Central memory CD4-positive, alpha-beta T cell (primary cell): Measurements from ENCODE around the gene TMC7.

Experiments
- DNase-seq: peaks from one replicate; pipeline ENCODE4 v3.0.0; 2022

The TMC7 gene

DNA sequence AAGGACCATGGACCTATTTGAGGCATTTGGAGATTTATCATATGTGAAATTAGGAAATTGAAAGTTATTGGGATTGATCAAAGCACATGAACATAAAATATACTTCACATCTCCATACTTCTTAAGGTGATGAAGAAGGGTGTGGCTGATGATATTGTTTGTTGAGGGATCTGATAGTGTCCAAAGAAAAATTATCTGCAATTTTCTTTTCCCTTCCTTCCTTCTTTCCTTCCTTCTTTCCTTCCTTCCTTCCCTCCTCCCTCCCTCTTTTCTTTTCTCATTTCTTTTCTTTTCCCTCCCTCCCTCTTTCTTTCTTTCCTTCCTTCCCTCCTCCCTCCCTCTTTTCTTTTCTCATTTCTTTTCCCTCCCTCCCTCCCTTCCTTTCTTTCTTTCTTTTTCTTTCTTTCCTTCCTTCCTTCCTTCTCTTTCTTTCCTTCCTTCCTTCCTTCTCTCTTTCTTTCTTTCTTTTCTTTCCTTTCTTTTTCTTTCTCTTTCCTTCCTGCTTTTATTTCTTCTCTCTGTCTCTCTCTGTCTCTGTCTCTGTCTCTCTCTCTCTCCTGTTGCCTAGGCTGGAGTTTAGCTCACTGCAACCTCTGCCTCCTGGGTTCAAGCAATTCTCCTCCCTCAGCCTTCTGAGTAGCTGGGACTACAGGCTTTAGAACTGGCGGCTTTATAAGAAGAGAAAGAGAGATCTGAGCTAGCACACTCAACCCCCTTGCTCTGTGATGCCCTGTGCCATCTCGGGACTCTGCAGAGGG lies 109.1 kb downstream of the TMC7 start:
- DNase-seq = no peak

DNA sequence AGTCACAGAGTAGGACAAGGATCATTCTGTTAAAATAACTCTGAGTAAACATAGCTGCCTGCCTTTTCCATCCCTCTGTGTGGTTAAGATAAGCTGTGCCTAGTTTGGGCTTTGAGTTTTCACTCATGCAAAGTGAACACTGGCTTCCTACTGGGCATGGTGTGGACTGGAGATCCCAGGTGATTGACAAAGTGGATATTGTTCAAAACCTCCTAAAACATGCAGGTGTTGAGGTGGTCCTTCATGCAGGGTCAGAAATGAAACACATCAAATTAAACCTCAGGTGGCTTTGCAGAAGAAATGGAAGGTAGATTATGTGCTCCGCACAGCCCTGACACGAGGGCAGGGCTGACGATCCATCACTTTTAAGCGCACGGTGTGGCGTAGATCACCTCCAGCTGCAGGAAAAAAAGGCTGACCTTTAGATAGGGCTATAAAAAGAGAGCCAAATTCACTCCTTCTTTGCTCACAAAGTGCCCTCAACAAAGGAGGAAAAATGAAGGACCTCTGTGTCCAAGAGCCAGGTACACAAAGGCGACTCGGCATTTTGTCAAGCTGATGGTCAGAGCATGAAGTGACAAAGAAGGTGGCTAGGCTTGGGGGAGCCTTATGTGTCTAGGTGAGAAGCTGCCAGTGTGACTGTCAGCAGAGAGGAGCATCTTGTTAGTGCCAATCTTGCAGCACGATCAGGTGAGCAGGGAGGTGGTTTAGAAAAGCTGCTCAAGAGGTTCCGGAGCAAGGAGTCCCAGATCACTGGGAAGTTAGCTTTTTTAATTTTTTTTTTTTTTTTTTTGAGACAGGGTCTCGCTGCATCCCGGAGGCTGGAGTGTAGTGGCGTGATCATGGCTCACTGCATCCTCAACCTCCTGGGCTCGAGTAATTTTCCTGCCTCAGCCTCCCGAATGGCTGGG lies 110.2 kb downstream of the TMC7 start:
- DNase-seq = no peak

DNA sequence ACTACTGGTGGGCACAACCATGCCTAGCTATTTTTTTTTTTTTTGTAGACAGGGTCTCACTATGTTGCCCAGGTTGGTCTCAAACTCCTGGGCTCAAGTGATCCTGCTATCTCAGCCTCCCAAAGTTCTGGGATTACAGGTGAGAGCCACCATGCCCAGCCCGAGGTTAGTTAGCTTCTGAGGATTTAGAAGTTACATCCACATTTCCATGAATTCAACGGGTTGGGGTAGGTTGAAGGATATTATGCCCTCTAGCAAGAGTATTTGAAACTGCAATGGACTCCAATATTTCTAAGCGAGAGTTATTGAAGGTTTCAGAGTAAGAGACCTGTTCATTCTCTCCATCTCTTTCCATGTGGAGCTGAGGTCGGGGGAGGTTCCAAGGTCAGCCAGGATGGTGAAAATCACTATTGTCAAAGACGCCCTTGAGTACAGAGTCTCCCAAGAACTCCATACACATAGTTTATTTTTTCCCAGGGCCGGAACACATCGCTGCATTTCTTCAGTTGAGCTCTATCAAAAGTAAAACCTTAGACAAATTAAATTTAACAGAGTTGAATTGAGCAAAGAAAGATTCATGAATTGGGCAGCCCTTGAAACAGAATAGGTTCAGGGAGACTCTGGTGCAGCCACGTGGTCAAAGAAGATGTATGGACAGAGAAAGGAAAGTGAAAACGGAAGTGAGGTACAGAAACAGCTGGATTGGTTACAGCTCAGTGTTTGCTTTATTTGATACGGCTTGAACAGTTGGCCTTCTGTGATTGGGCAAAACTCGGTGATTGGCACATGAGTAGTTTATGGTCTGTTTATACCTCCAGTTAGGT lies 111.0 kb downstream of the TMC7 start:
- DNase-seq = no peak

DNA sequence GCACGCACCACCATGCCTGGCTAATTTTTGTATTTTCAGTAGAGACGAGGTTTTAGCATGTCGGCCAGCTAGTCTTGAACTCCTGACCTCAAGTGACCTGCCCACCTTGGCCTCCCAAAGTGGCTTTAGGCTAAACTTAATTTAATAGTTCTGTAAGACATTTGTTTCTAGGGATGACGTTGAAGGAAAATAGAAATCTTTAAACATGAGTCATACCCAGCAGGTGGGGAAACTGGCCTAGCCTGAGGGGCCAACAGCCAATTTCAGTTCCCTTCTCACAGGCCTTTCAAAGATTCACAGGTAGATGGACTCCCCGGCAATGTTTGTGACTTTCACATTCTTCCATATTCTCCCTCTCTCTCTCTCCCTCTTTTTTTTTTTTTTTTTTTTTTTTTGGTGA lies 111.9 kb downstream of the TMC7 start:
- no peak for DNase-seq

DNA sequence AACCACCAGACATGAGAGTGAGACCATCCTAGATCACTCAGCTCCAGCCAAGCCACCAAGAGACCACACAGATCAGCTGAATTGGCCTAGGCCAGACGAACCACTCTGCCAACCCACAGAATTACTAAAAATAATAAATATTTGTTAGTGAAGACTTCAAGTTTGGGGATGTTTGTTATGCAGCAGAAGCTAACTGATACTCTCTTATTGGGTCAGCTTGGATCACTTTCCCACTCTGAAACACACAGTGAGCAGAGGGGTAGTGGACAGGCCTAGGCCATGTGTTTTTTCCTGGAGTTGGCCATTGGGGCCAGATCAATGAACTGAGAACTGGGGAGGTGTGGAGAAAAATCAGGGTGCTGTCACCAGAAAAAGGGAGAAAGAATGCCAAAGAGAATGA lies 114.4 kb downstream of the TMC7 start:
- no peak for DNase-seq

DNA sequence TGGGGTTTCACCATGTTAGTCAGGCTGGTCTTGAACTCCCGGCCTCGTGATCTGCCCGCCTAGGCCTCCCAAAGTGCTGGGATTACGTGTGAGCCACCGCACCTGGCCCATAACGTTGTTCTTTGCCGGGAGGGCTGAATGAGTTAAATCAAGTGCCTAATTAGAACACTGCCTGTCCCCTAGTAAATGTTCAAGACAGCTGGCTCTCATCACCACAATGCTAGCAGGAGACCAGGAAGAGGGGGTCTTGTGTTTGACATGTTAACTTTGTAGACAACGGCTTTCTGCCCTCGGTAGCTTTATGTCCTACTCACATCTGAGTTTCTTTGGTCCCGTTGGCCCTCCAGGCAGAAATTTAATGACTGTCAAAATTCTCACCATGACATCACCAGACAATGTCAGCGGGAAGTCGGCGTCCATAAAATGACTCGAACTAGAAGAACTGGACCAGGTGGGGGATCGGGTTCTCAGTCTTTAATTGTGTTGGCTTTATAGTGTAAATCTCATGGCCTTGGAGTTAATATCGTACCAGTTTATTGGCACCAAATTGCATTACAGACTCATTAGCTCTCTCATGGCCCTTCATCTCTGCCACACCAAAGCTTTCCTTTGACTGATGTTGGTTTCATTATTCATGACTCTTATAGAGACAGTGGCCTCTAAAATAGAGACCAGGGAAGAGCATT lies 118.6 kb downstream of the TMC7 start:
- no peak for DNase-seq

DNA sequence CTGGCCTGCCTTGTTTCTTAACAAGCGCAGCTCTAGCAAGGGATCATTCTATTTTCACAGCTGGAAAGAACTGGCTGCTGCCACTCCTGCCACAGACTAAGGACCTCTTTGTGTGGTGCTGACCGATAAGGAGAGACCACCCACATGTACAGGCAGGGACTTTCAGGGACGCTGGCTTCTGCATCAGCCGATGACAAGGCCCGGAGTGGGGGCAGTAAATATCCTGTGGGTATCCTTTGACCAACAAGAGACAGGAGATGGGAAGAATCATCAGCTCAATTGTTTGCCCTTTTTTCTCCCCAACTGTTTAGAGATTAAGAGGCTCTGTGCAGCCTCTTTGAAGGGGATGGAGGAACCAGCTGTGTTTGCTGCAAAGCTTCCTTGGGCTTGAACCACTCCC lies 120.9 kb downstream of the TMC7 start:
- DNase-seq = no peak

DNA sequence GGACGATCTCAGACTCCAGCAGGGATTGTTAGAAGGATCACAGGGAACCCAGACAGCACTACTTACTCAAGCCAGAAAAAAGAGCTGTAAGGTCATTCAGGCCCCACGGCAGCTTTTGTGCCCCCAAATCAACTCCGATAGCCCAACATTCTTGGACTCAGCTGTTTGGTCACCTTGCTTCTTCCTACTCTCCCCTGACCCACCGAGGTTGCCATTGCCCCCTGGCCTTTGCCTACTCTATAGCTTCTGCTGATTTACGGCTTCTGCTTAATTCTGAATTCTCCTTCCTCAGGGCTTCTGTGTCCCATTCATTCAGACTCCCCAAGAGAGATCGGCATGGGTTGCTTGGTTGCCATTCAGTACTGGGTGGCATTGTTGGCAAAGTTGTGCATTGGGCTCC lies 121.4 kb downstream of the TMC7 start:
- no peak for DNase-seq

DNA sequence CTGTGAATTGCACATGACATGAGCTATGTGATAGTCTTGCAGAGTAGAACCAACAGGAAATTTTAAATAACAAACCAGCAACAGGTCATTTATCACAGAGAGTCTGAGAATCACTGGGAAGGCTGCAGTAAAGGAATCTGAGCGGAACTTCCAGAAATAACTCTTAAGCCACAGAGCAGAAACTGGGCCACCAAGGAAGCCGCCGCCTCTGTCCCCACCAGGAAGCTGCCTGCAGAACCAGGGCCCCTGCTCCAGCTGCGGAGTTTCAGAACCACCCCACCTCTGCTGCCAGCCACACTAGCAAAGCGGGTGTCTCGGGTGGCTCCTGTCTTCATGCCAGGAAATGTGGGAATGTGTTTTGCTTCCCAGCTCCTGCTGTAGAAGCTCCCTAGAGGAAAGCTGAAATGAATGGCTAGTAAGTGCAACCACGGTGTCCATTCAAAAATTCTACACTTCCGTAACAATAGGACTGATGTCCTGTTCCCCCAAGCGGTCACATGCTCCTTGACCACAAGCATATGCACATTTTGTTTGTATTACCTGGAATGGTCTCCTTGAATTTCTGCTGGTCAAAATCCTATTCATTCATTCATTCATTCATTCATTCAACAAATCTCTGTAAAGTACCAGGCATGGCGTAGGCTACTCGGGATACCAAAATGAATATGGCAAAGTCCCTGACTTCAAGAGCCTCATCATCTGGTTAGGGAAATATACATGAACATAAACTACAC lies 122.3 kb downstream of the TMC7 start:
- DNase-seq = no peak

DNA sequence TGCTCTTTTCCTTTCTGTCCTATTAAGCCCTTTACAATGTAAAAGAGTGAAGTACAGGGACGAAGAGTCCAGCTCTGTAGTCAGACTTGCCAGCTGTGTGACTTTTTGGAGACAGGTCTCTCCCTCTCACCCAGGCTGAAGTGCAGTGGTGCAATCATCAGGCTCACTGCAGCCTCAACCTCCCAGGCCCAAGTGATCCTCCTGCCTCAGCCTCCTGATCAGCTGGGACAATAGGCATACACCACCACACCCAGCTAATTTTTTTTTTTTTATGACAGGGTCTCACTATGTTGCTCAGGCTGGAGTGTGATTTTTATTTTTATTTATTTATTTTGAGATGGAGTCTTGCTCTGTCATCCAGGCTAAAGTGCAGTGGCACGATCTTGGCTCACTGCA lies 122.9 kb downstream of the TMC7 start:
- DNase-seq = no peak

DNA sequence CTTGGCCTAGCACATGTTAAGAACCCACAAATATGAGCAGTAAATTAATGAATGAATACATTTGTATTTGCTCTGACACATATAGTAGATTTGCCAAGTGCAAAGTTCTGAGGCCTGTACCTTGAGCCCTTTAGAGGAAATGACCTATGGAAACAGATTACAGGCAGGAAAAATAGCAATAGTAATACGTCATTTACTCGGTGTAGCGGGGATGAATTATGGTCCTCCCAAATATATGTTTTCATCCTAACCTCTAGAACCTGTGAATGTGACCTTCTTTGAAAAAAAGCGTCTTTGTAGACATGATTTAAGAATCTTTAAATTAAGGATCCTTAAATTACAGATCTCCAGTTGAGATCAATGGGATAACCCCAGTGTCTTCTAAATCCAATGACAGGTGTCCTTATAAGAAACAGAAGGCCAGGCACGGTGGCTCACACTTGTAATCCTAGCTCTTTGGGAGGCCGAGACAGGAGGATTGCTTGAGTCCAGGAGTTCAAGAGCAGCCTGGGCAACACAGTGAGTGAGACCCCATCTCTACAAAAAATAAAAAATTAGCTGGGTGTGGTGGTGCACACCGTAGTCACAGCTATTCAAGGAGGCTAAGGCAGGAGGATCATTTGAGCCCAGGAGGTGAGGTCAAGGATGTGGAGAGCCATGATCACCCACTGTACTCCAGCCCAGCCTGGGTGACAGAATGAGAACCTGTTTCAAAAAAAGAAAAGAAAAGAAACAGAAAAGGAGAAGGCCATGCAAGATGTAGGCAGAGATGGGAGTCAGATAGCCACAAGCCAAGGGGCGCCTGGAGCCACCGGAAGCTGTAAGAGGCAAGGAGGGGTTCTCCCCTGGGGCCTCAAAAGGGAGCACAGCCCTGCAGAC lies 124.9 kb downstream of the TMC7 start:
- no peak for DNase-seq

DNA sequence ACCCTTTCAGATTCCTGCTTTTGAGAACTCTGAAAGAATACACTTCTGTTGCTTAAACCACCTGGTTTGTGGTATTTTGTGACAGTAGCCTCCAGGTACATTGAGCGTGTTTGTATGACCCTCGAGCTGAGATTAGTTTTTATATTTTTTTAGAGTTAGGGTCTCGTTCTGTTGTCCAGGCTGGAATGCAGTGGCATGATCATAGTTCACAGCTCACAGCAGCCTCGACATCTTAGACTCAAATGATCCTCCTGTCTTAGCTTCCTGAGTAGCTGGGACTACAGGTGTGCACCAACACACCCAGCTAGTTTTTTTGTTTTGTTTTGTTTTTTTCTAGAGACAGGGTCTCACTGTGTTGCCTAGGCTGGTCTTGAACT lies 125.5 kb downstream of the TMC7 start:
- DNase-seq = no peak

DNA sequence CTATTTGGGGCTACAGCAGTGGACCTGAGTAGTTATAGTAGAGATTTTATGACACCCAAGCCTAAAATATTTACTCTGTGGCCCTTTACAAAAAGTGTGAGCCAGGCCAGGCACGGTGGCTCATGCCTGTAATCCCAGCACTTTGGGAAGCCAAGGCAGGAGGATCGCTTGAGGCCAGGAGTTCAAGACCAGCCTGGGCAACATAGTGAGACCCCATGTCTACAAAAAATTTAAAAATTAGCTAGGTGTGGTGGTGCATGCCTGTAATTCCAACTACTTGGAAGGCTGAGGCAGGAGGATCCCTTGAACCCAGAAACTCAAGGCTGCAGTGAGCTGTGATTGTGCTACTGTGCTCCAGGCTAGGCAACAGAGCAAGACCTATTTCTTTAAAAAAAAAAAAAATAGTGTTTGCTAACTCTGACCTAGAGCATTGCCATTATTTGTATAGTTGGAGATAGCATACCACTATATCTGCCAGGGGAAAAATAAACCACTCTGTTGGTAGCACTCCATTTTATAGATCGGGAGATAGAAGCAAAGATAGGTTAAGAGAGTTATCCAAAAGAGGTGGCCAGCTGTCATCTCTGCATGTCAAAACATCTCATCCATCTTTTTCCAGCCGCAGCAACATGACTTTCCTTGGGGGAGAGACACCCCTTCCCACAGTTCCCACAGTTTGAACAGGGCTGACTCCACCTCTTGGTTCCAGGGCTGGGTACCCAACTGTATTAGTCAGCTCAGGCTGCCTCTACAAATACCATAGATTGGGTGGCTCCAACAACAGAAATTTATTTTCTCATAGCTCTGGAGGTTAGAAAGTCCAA lies 127.0 kb downstream of the TMC7 start:
- no peak for DNase-seq

DNA sequence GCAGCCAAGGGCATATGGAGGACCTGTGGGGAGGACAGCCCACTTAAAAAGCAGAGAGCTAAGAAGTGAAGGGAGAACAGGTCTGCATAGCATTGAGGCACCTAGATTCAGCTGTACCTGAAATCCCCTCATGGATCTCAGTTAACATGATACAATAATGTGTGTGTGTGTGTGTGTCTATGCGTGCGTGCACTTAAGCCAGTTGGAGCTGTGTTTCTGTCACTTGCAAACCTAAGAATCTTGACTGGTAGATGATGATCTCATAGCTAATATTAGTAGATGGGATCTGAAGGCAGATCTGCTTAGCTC lies 128.3 kb downstream of the TMC7 start:
- DNase-seq = no peak
